ENCODE data around the gene SKAP2. TPM values are rescaled to one million over a fixed set of nuclear protein-coding genes. Genes with fewer than 3 reads are reported as not detected.

Gene SKAP2
- total and polyA plus RNA-seq, 8 donors: 4.6 to 127 (median 9.6) TPM

DNA sequence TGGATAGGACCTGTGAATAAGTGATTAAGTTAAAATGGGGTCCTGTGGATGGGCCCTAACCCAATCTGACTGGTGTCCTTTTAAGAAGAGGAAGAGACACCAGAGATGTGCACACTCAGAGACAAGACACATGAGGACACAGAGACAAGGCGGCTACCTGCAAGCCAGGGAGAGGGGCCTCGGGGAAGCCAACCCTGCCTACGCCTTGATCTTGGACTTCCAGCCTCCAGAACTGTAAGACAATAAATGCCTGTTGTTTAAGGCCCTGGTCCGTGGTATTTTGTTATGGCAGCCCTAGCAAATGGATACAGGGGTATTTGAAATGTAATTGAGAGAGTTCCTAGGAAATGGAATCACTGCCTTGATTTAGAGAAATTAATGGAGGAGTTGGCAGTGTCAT, 225.3 kb downstream of the SKAP2 start:
- WGBS, 5 donors: 92 to 100% (median 94%) methylated on average over 4 of the region's 4 CpGs
- no peak for TF ChIP-seq POLR2A (IDR thresholded peaks at IDR 0.05)
- TF ChIP-seq POLR2AphosphoS5 (IDR thresholded peaks at IDR 0.05): no peak
- no peak for TF ChIP-seq CTCF (IDR thresholded peaks at IDR 0.05)
- no peak for TF ChIP-seq EP300 (IDR thresholded peaks at IDR 0.05)
- DNase-seq: no peak
- Histone ChIP-seq H3K4me1 (no peaks in the 10 kb centered on the region), H3K27me3 (peaks cover 0 to 4% (median 0%) of the 10 kb centered on the region in 3 donors), H3K4me3 (no peak overlapping the region), H3K36me3 (no peaks in the 10 kb centered on the region), H3K9me3 (no peaks in the 10 kb centered on the region), H3K27ac (no peak overlapping the region)
- intact Hi-C loops (cut with DNase I; ENCODE audit: low total_unique reads): no loop called here

DNA sequence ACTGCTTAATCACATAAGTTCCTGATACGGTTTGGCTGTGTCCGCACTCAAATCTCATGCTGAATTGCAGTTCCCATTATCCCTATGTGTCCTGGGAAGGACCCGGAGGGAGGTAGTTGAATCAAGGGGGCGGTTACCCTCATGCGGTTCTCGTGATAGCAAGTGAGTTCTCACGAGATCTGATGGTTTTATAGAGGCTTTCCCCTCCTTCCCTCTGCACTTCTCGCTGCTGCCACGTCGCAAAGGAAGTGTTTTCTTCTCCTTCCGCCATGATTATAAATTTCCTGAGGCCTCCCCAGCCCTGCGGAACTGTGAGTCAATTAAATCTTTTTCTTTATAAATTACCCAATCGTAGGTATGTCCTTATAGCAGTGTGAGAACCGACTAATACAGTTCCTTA, 226.2 kb downstream of the SKAP2 start:
- no peak overlapping the region for H3K4me3 ChIP-seq
- H3K27me3 ChIP-seq: peaks cover 0 to 4% (median 0%) of the 10 kb centered on the region in 3 donors
- intact Hi-C loops (cut with DNase I; ENCODE audit: low total_unique reads): no loop called here
- DNase-seq: no peak
- no peak overlapping the region for H3K27ac ChIP-seq
- no peaks in the 10 kb centered on the region for H3K9me3 ChIP-seq
- H3K4me1 ChIP-seq: no peaks in the 10 kb centered on the region
- H3K36me3 ChIP-seq: no peaks in the 10 kb centered on the region
- 88 to 92% (median 90%) methylated on average over 14 of the region's 14 CpGs for WGBS, 5 donors
- TF ChIP-seq CTCF (IDR thresholded peaks at IDR 0.05) (no peak), POLR2AphosphoS5 (IDR thresholded peaks at IDR 0.05) (no peak), POLR2A (IDR thresholded peaks at IDR 0.05) (no peak), EP300 (IDR thresholded peaks at IDR 0.05) (no peak)

- H3K27me3 ChIP-seq: peaks cover 0 to 4% (median 0%) of the 10 kb centered on the region in 3 donors
- H3K4me1 ChIP-seq: no peaks in the 10 kb centered on the region
- no peaks in the 10 kb centered on the region for H3K36me3 ChIP-seq
- H3K9me3 ChIP-seq: no peaks in the 10 kb centered on the region
- intact Hi-C loops (cut with DNase I; ENCODE audit: low total_unique reads): no loop called here
- H3K4me3 ChIP-seq: no peak overlapping the region
- TF ChIP-seq EP300 (IDR thresholded peaks at IDR 0.05): no peak
- no peak for TF ChIP-seq POLR2AphosphoS5 (IDR thresholded peaks at IDR 0.05)
- no peak for TF ChIP-seq POLR2A (IDR thresholded peaks at IDR 0.05)
- TF ChIP-seq CTCF (IDR thresholded peaks at IDR 0.05): no peak
- DNase-seq: no peak
- H3K27ac ChIP-seq: no peak overlapping the region
- WGBS, 5 donors: 76 to 85% (median 79%) methylated on average over 6 of the region's 6 CpGs
These were observed 226.8 kb downstream of the SKAP2 start for GRCh38 chr7:26637610-26638009.

- no peak overlapping the region for H3K27ac ChIP-seq
- H3K27me3 ChIP-seq: peaks cover 0 to 4% (median 0%) of the 10 kb centered on the region in 3 donors
- H3K9me3 ChIP-seq: no peaks in the 10 kb centered on the region
- no peaks in the 10 kb centered on the region for H3K36me3 ChIP-seq
- intact Hi-C loops (cut with DNase I; ENCODE audit: low total_unique reads): no loop called here
- no peak for TF ChIP-seq POLR2A (IDR thresholded peaks at IDR 0.05)
- TF ChIP-seq EP300 (IDR thresholded peaks at IDR 0.05): no peak
- no peak for TF ChIP-seq CTCF (IDR thresholded peaks at IDR 0.05)
- no peak for TF ChIP-seq POLR2AphosphoS5 (IDR thresholded peaks at IDR 0.05)
- no peak for DNase-seq
- H3K4me3 ChIP-seq: no peak overlapping the region
- H3K4me1 ChIP-seq: no peaks in the 10 kb centered on the region
- 73 to 89% (median 78%) methylated on average over 3 of the region's 3 CpGs for WGBS, 5 donors
These were observed 227.6 kb downstream of the SKAP2 start for GRCh38 chr7:26636808-26637207.
